IPS-18c (cell line): ENCODE measurements around the gene NDUFS5.

Experiments used
- H3K4me3 ChIP-seq: 2 replicates; pipeline ENCODE4 v1.7.0; 2013; ENCODE audit warnings: low read depth, mild to moderate bottlenecking, low read length, moderate library complexity; ENCODE audit not compliant: insufficient read depth
- H3K9me3 ChIP-seq: one replicate; pipeline ENCODE4 v1.6.1; 2013; ENCODE audit warnings: mild to moderate bottlenecking, low read length, moderate library complexity; ENCODE audit not compliant: control insufficient read depth, insufficient read depth

Gene NDUFS5

GRCh38 chr1:39082010-39082799, 56.1 kb downstream of the NDUFS5 start:
- Histone ChIP-seq H3K4me3 (peak overlapping the region; percentile 68), H3K9me3 (no peaks in the 10 kb centered on the region)

- H3K9me3 ChIP-seq: no peaks in the 10 kb centered on the region
- no peak overlapping the region for H3K4me3 ChIP-seq
Observed at GRCh38 chr1:39082811-39083576, 56.8 kb downstream of the NDUFS5 start.

- H3K4me3 ChIP-seq: no peak overlapping the region
- no peaks in the 10 kb centered on the region for H3K9me3 ChIP-seq
Observed at GRCh38 chr1:39084191-39084590, 58.0 kb downstream of the NDUFS5 start.
